PC-9 (cell line): ENCODE measurements around the gene TMOD2. TPM values are rescaled to one million over a fixed set of nuclear protein-coding genes. Genes with fewer than 3 reads are reported as not detected.

Experiments
- BruUV-seq: library from RNA; stranded (reverse); fragments of 400-500 nt; replicated peaks from 2 replicates; lab custom pipeline; 2021; lab: Mats Ljungman, UMichigan
- CTCF ChIA-PET: fragments of 300-600 bp; sonication (Branson Sonifier 250); formaldehyde crosslinking; loops from one replicate; lab custom pipeline; 2022; ENCODE audit warnings: antibody characterized with exemption; lab: Charles Lee
- POLR2A ChIA-PET: fragments of 300-600 bp; sonication (Branson Sonifier 250); formaldehyde crosslinking; loops from one replicate; lab custom pipeline; 2022; ENCODE audit warnings: antibody characterized with exemption; ENCODE audit not compliant: unreplicated experiment; lab: Charles Lee
- DNase-seq, 2 experiments: peaks; one replicate each; pipeline versions ENCODE4 v3.0.0 to v3.0.0-alpha.2; 2015 to 2022; ENCODE audit warnings: mixed read lengths in 1 of 2
- H2AFZ ChIP-seq: fragments of 200-600 bp; sonication (generic); 2 replicates; pipeline ENCODE4 v1.8.1; 2017; ENCODE audit warnings: antibody characterized with exemption
- H3F3A ChIP-seq: fragments of 200-600 bp; sonication (generic); 2 replicates; pipeline ENCODE4 v1.8.1; 2017; ENCODE audit warnings: antibody characterized with exemption, mild to moderate bottlenecking, low read depth; ENCODE audit not compliant: insufficient read depth
- H3K27ac ChIP-seq: fragments of 200-600 bp; sonication (generic); 2 replicates; pipeline ENCODE4 v1.6.1; 2016; ENCODE audit warnings: mixed run types
- H3K27me3 ChIP-seq: fragments of 200-600 bp; sonication (generic); 2 replicates; pipeline ENCODE4 v1.6.1; 2016; ENCODE audit warnings: low read depth, mixed run types; ENCODE audit not compliant: insufficient read depth
- H3K36me3 ChIP-seq: fragments of 200-600 bp; sonication (generic); 2 replicates; pipeline ENCODE4 v1.6.1; 2016; ENCODE audit warnings: low read depth, mixed run types
- H3K4me1 ChIP-seq: fragments of 200-600 bp; sonication (generic); replicated peaks from 2 replicates; pipeline ENCODE4 v1.6.1; 2016; ENCODE audit warnings: mixed run types; ENCODE audit not compliant: insufficient read depth
- H3K4me2 ChIP-seq: fragments of 200-600 bp; sonication (generic); 2 replicates; pipeline ENCODE4 v1.6.1; 2017; ENCODE audit warnings: mixed run types
- H3K4me3 ChIP-seq: fragments of 200-600 bp; sonication (generic); 2 replicates; pipeline ENCODE4 v1.6.1; 2016; ENCODE audit warnings: mixed run types
- H3K79me2 ChIP-seq: fragments of 200-600 bp; sonication (generic); 2 replicates; pipeline ENCODE4 v1.6.1; 2017; ENCODE audit warnings: low read depth, mixed run types
- H3K9me2 ChIP-seq: fragments of 200-600 bp; sonication (generic); 2 replicates; pipeline ENCODE4 v1.8.1; 2017; ENCODE audit warnings: mild to moderate bottlenecking; ENCODE audit not compliant: insufficient read depth
- H3K9me3 ChIP-seq: fragments of 200-600 bp; sonication (generic); 2 replicates; pipeline ENCODE4 v1.8.1; 2016; ENCODE audit warnings: low read depth; ENCODE audit not compliant: insufficient read depth
- H4K20me1 ChIP-seq: fragments of 200-600 bp; sonication (generic); 2 replicates; pipeline ENCODE4 v1.8.1; 2017; ENCODE audit not compliant: insufficient read depth
- CTCF ChIP-seq: fragments of 200-600 bp; sonication (generic); conservative IDR thresholded peaks from 2 replicates; pipeline ENCODE4 v1.6.1; 2017; ENCODE audit warnings: mixed run types, antibody characterized with exemption, mild to moderate bottlenecking, moderate library complexity
- EZH2 ChIP-seq: fragments of 200-600 bp; sonication (generic); IDR thresholded peaks from 2 replicates; pipeline ENCODE4 v1.8.0; 2017; ENCODE audit warnings: antibody characterized with exemption, low read depth
- intact Hi-C: fragments of 100-400 bp; cut with micrococcal nuclease; formaldehyde crosslinking; loops from one replicate; pipeline ENCODE4 v1.10.0; 2022; ENCODE audit not compliant: unreplicated experiment
- total RNA-seq: library from RNA; stranded (reverse); gene quantifications from 2 replicates; pipeline ENCODE4 v1.2.3, GENCODE V29; 2021

TMOD2 gene
- total RNA-seq, 1 experiment from 2014 or later: 4.2 TPM

GRCh38 chr15:51735228-51736010 lies 16.0 kb upstream of the TMOD2 start:
- TF ChIP-seq EZH2: no peak
- TF ChIP-seq CTCF: no peak
- intact Hi-C loops: no loop called here
- H3K79me2 ChIP-seq: peaks cover 4% of the 10 kb centered on the region; the same call in 1 of the 2 replicates
- no peak overlapping the region for H3K27ac ChIP-seq
- CTCF ChIA-PET: no interaction called here
- DNase-seq: no peak
- TSS peak; percentile 22 for BruUV-seq
- no peaks in the 10 kb centered on the region for H3K27me3 ChIP-seq
- no peaks in the 10 kb centered on the region for H3K36me3 ChIP-seq
- H3K4me1 ChIP-seq: peaks cover 16% of the 10 kb centered on the region
- H3F3A ChIP-seq: no peaks in the 10 kb centered on the region
- no peaks in the 10 kb centered on the region for H3K9me3 ChIP-seq
- H3K9me2 ChIP-seq: no peaks in the 10 kb centered on the region
- H3K4me3 ChIP-seq: no peak overlapping the region
- H2AFZ ChIP-seq: no peak overlapping the region
- H3K4me2 ChIP-seq: peak overlapping the region; percentile 77; the same call in 1 of the 2 replicates
- H4K20me1 ChIP-seq: no peaks in the 10 kb centered on the region
- POLR2A ChIA-PET: no interaction called here

GRCh38 chr15:51736069-51736468 lies 15.3 kb upstream of the TMOD2 start:
- POLR2A ChIA-PET: no interaction called here
- CTCF ChIA-PET: no interaction called here
- Histone ChIP-seq H3K4me1 (peaks cover 16% of the 10 kb centered on the region), H3F3A (no peaks in the 10 kb centered on the region; the same call in 1 of the 2 replicates), H3K9me3 (no peaks in the 10 kb centered on the region), H3K79me2 (peaks cover 4% of the 10 kb centered on the region; the same call in 1 of the 2 replicates), H3K27me3 (no peaks in the 10 kb centered on the region), H2AFZ (no peak overlapping the region), H4K20me1 (no peaks in the 10 kb centered on the region), H3K4me2 (peak overlapping the region; percentile 77), H3K36me3 (no peaks in the 10 kb centered on the region), H3K4me3 (peak overlapping the region; percentile 57; the same call in 1 of the 2 replicates), H3K9me2 (no peaks in the 10 kb centered on the region), H3K27ac (no peak overlapping the region)
- BruUV-seq: no TSS peak
- intact Hi-C loops: no loop called here
- DNase-seq: no peak
- TF ChIP-seq EZH2 (no peak), CTCF (no peak)

GRCh38 chr15:51736751-51737521 lies 14.5 kb upstream of the TMOD2 start:
- Histone ChIP-seq H3K4me2 (peak overlapping the region; percentile 77), H3K36me3 (no peaks in the 10 kb centered on the region), H4K20me1 (no peaks in the 10 kb centered on the region), H3K9me2 (no peaks in the 10 kb centered on the region), H3K27me3 (no peaks in the 10 kb centered on the region), H3K9me3 (no peaks in the 10 kb centered on the region), H3K79me2 (peaks cover 4% of the 10 kb centered on the region; the same call in 1 of the 2 replicates), H2AFZ (peak overlapping the region; percentile 85; the same call in 1 of the 2 replicates), H3K4me3 (peak overlapping the region; percentile 57), H3F3A (no peaks in the 10 kb centered on the region; the same call in 1 of the 2 replicates), H3K4me1 (peaks cover 16% of the 10 kb centered on the region), H3K27ac (no peak overlapping the region)
- peak in 1 of 2 experiments; percentile 51 for DNase-seq
- CTCF ChIA-PET: interaction anchor here (0.6 to 0.7 kb wide), 2 partner anchors 331 to 999 kb away, joined by 4 to 7 read pairs; no protein-coding TSS in a partner anchor
- no peak for TF ChIP-seq CTCF
- no peak for TF ChIP-seq EZH2
- BruUV-seq: no TSS peak
- POLR2A ChIA-PET: no interaction called here
- intact Hi-C loops: no loop called here
